ENCODE measurements around the gene DHX9.

DHX9 gene

GRCh38 chr1:182823220-182823619 lies 15.9 kb upstream of the DHX9 start:
- DNase-seq (ENCODE audit: extremely low read depth, low read depth): no peak
- TF ChIP-seq CTCF (IDR thresholded peaks at IDR 0.05; ENCODE audit: low read depth, low read length): no peak

- no peak for TF ChIP-seq CTCF (IDR thresholded peaks at IDR 0.05; ENCODE audit: low read depth, low read length)
- no peak for DNase-seq (ENCODE audit: extremely low read depth, low read depth)
These were observed 12.3 kb upstream of the DHX9 start for GRCh38 chr1:182826892-182827291.

GRCh38 chr1:182829285-182829932 lies 9.7 kb upstream of the DHX9 start:
- no peak for DNase-seq (ENCODE audit: extremely low read depth, low read depth)
- TF ChIP-seq CTCF (IDR thresholded peaks at IDR 0.05; ENCODE audit: low read depth, low read length): no peak

- DNase-seq (ENCODE audit: extremely low read depth, low read depth): no peak
- no peak for TF ChIP-seq CTCF (IDR thresholded peaks at IDR 0.05; ENCODE audit: low read depth, low read length)
These were observed 5.9 kb upstream of the DHX9 start for GRCh38 chr1:182833271-182833670.

GRCh38 chr1:182834326-182834725 lies 4.8 kb upstream of the DHX9 start:
- DNase-seq (ENCODE audit: extremely low read depth, low read depth): no peak
- TF ChIP-seq CTCF (IDR thresholded peaks at IDR 0.05; ENCODE audit: low read depth, low read length): no peak

- no peak for TF ChIP-seq CTCF (IDR thresholded peaks at IDR 0.05; ENCODE audit: low read depth, low read length)
- no peak for DNase-seq (ENCODE audit: extremely low read depth, low read depth)
These were observed 3.3 kb upstream of the DHX9 start for GRCh38 chr1:182835806-182836205.

- DNase-seq (ENCODE audit: extremely low read depth, low read depth): no peak
- TF ChIP-seq CTCF (IDR thresholded peaks at IDR 0.05; ENCODE audit: low read depth, low read length): no peak
These were observed 2.3 kb downstream of the DHX9 start for GRCh38 chr1:182841368-182841988.

Data from AG09319 (cell line).